ENCODE results near the gene TCHHL1.

The TCHHL1 gene

DNA sequence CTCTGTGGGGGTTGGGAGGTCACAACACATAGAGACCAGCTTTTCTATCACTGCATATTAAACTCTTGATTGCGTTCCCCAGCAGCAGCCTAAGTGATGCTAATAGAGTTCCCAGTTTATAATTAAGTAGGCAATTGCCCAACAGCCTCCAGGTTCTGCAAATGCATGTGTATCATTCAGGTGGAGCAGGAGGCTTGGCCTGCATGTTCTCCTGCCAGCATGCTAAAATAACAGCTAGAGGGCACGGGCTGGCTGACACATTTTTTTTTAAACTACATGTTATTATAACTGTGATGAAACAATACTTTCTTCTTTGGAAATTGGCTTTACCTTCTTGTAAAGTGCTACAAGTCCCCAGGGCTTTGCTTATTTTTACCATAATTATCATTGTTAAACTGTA lies 16.0 kb upstream of the TCHHL1 start:
- no peak for ATAC-seq
- no peak for TF ChIP-seq RARB (CRISPR knock-in tag; IDR thresholded peaks at IDR 0.05)
- TF ChIP-seq ZFP3 (CRISPR knock-in tag; IDR thresholded peaks at IDR 0.05), result no peak
- no peak for TF ChIP-seq TOX (CRISPR knock-in tag; IDR thresholded peaks at IDR 0.05; ENCODE audit: borderline replicate concordance)
- no peak for TF ChIP-seq ESRRG (CRISPR knock-in tag; IDR thresholded peaks at IDR 0.05)
- TF ChIP-seq, protein P1, sequence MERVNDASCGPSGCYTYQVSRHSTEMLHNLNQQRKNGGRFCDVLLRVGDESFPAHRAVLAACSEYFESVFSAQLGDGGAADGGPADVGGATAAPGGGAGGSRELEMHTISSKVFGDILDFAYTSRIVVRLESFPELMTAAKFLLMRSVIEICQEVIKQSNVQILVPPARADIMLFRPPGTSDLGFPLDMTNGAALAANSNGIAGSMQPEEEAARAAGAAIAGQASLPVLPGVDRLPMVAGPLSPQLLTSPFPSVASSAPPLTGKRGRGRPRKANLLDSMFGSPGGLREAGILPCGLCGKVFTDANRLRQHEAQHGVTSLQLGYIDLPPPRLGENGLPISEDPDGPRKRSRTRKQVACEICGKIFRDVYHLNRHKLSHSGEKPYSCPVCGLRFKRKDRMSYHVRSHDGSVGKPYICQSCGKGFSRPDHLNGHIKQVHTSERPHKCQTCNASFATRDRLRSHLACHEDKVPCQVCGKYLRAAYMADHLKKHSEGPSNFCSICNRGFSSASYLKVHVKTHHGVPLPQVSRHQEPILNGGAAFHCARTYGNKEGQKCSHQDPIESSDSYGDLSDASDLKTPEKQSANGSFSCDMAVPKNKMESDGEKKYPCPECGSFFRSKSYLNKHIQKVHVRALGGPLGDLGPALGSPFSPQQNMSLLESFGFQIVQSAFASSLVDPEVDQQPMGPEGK (CRISPR knock-in tag; IDR thresholded peaks at IDR 0.05; ENCODE audit: borderline replicate concordance), result no peak
- no peak for TF ChIP-seq SNAI2 (CRISPR knock-in tag; IDR thresholded peaks at IDR 0.05)
- TF ChIP-seq ZNF70 (CRISPR knock-in tag; IDR thresholded peaks at IDR 0.05), result no peak
- TF ChIP-seq, protein P2, sequence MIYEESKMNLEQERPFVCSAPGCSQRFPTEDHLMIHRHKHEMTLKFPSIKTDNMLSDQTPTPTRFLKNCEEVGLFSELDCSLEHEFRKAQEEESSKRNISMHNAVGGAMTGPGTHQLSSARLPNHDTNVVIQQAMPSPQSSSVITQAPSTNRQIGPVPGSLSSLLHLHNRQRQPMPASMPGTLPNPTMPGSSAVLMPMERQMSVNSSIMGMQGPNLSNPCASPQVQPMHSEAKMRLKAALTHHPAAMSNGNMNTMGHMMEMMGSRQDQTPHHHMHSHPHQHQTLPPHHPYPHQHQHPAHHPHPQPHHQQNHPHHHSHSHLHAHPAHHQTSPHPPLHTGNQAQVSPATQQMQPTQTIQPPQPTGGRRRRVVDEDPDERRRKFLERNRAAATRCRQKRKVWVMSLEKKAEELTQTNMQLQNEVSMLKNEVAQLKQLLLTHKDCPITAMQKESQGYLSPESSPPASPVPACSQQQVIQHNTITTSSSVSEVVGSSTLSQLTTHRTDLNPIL (CRISPR knock-in tag; IDR thresholded peaks at IDR 0.05; ENCODE audit: low read depth), result no peak
- TF ChIP-seq OSR1 (CRISPR knock-in tag; IDR thresholded peaks at IDR 0.05), result no peak

DNA sequence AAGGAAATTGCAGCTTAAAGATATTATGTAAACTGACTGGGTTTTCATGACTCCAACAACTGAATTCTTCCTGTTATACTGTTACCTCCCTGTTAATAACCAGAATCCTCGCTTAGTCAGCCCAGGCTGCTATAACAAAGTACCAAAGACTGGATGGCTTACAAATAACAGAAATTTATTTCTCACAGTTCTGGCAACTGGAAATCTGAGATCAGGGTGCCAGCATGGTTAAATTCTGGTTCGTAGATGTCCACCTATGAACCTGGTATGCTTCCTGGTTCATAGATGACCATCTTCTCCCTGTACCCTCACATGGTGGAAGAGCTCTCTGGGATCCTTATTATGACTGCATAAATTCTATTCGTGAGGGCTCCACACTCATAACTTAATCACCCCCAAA lies 8.1 kb upstream of the TCHHL1 start:
- no peak for ATAC-seq
- no peak for TF ChIP-seq ZNF565 (CRISPR knock-in tag; conservative IDR thresholded peaks at IDR 0.05; ENCODE audit: low read depth)
- TF ChIP-seq GLIS3 (CRISPR knock-in tag; IDR thresholded peaks at IDR 0.05), result no peak
- no peak for TF ChIP-seq BACH2 (CRISPR knock-in tag; IDR thresholded peaks at IDR 0.05; ENCODE audit: borderline replicate concordance)
- TF ChIP-seq ESRRG (CRISPR knock-in tag; IDR thresholded peaks at IDR 0.05), result no peak
- TF ChIP-seq TOX (CRISPR knock-in tag; IDR thresholded peaks at IDR 0.05; ENCODE audit: borderline replicate concordance), result no peak
- TF ChIP-seq PPARA (CRISPR knock-in tag; IDR thresholded peaks at IDR 0.05; ENCODE audit: borderline replicate concordance), result no peak
- TF ChIP-seq, protein P3, sequence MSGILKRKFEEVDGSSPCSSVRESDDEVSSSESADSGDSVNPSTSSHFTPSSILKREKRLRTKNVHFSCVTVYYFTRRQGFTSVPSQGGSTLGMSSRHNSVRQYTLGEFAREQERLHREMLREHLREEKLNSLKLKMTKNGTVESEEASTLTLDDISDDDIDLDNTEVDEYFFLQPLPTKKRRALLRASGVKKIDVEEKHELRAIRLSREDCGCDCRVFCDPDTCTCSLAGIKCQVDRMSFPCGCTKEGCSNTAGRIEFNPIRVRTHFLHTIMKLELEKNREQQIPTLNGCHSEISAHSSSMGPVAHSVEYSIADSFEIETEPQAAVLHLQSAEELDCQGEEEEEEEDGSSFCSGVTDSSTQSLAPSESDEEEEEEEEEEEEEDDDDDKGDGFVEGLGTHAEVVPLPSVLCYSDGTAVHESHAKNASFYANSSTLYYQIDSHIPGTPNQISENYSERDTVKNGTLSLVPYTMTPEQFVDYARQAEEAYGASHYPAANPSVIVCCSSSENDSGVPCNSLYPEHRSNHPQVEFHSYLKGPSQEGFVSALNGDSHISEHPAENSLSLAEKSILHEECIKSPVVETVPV (CRISPR knock-in tag; IDR thresholded peaks at IDR 0.05), result no peak
- no peak for TF ChIP-seq ISL1 (CRISPR knock-in tag; IDR thresholded peaks at IDR 0.05)
- no peak for TF ChIP-seq ZC3H10 (CRISPR knock-in tag; IDR thresholded peaks at IDR 0.05)
- TF ChIP-seq CSDC2 (CRISPR knock-in tag; IDR thresholded peaks at IDR 0.05), result no peak
- no peak for TF ChIP-seq SNAI2 (CRISPR knock-in tag; IDR thresholded peaks at IDR 0.05)

DNA sequence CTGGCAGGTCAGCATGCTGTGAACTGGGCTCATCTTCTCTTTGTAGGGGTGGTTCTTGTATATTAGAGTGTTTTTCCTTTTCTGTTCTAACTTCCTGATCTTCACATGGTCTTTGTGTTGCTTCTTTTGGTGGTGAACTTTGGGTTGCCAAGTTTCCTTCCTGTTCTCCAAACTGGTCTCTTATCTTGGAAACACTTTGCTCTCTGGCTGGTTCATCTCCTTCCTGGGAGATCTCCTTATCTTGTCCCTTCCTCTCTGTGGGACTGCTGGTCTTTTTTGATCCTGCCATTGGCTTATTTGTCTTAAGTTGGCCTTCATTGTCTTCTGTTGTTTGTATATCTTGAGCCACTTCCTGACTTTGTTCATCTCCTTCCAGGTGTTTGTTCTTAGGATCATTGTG lies 2.1 kb downstream of the TCHHL1 start:
- no peak for ATAC-seq
- TF ChIP-seq BACH2 (CRISPR knock-in tag; IDR thresholded peaks at IDR 0.05; ENCODE audit: borderline replicate concordance) (no peak), ISL1 (CRISPR knock-in tag; IDR thresholded peaks at IDR 0.05) (no peak), ESRRG (CRISPR knock-in tag; IDR thresholded peaks at IDR 0.05) (no peak), ZC3H10 (CRISPR knock-in tag; IDR thresholded peaks at IDR 0.05) (no peak), TOX (CRISPR knock-in tag; IDR thresholded peaks at IDR 0.05; ENCODE audit: borderline replicate concordance) (no peak), CSDC2 (CRISPR knock-in tag; IDR thresholded peaks at IDR 0.05) (no peak), ZNF70 (CRISPR knock-in tag; IDR thresholded peaks at IDR 0.05) (no peak), ARNTL (CRISPR knock-in tag; IDR thresholded peaks at IDR 0.05; ENCODE audit: borderline replicate concordance, low read depth) (no peak), ZFP3 (CRISPR knock-in tag; IDR thresholded peaks at IDR 0.05) (no peak), GLIS3 (CRISPR knock-in tag; IDR thresholded peaks at IDR 0.05) (no peak), OSR1 (CRISPR knock-in tag; IDR thresholded peaks at IDR 0.05) (no peak), ZNF565 (CRISPR knock-in tag; conservative IDR thresholded peaks at IDR 0.05; ENCODE audit: low read depth) (no peak)
- TF ChIP-seq, protein P4, sequence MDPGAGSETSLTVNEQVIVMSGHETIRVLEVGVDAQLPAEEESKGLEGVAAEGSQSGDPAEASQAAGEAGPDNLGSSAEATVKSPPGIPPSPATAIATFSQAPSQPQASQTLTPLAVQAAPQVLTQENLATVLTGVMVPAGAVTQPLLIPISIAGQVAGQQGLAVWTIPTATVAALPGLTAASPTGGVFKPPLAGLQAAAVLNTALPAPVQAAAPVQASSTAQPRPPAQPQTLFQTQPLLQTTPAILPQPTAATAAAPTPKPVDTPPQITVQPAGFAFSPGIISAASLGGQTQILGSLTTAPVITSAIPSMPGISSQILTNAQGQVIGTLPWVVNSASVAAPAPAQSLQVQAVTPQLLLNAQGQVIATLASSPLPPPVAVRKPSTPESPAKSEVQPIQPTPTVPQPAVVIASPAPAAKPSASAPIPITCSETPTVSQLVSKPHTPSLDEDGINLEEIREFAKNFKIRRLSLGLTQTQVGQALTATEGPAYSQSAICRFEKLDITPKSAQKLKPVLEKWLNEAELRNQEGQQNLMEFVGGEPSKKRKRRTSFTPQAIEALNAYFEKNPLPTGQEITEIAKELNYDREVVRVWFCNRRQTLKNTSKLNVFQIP (CRISPR knock-in tag; IDR thresholded peaks at IDR 0.05; ENCODE audit: borderline replicate concordance, low read depth), result no peak
- TF ChIP-seq, protein P2 (CRISPR knock-in tag; IDR thresholded peaks at IDR 0.05; ENCODE audit: low read depth), result no peak
- TF ChIP-seq, protein P1 (CRISPR knock-in tag; IDR thresholded peaks at IDR 0.05; ENCODE audit: borderline replicate concordance), result no peak
- TF ChIP-seq, protein P3 (CRISPR knock-in tag; IDR thresholded peaks at IDR 0.05), result no peak
